ENCODE results near the gene PTPRF. TPM values are rescaled to one million over a fixed set of nuclear protein-coding genes. Genes with fewer than 3 reads are reported as not detected.

The PTPRF gene
- total RNA-seq, 4 donors from 2014 or later = 204 to 236 (median 231) TPM

- TF ChIP-seq CTCF (IDR thresholded peaks at IDR 0.05) = no peak
- WGBS, 2 donors = 86 to 89% methylated on average over 10 of the region's 10 CpGs
- H3K4me3 ChIP-seq (ENCODE audit: low read depth, poor library complexity, severe bottlenecking) = no peak overlapping the region
- DNase-seq (ENCODE audit: low spot score in 2 of 2) = peak in 1 of 2 donors; percentile 52
- intact Hi-C loops (cut with DNase I; ENCODE audit: low total_unique reads) = no loop called here
Observed at GRCh38 chr1:43505077-43505780, 25.5 kb upstream of the PTPRF start.

- WGBS, 2 donors = 52 to 76% methylated on average over 6 of the region's 6 CpGs
- no peak overlapping the region for H3K4me3 ChIP-seq (ENCODE audit: low read depth, poor library complexity, severe bottlenecking)
- intact Hi-C loops (cut with DNase I; ENCODE audit: low total_unique reads) = no loop called here
- peak in 1 of 2 donors; percentile 62 for DNase-seq (ENCODE audit: low spot score in 2 of 2)
- no peak for TF ChIP-seq CTCF (IDR thresholded peaks at IDR 0.05)
- no peak for TF ChIP-seq POLR2A (IDR thresholded peaks at IDR 0.05)
Observed at GRCh38 chr1:43506233-43506632, 24.4 kb upstream of the PTPRF start.

- peak in 1 of 2 donors; percentile 59 for DNase-seq (ENCODE audit: low spot score in 2 of 2)
- intact Hi-C loops (cut with DNase I; ENCODE audit: low total_unique reads) = no loop called here
- no peak for TF ChIP-seq POLR2A (IDR thresholded peaks at IDR 0.05)
- no peak for TF ChIP-seq CTCF (IDR thresholded peaks at IDR 0.05)
- WGBS, 2 donors = 73 to 75% methylated on average over 5 of the region's 5 CpGs
- H3K4me3 ChIP-seq (ENCODE audit: low read depth, poor library complexity, severe bottlenecking) = no peak overlapping the region
Observed at GRCh38 chr1:43507296-43508295, 23.1 kb upstream of the PTPRF start.

GRCh38 chr1:43509007-43509739 is 21.5 kb upstream of the PTPRF start:
- DNase-seq (ENCODE audit: low spot score in 2 of 2) = no peak
- WGBS, 2 donors = 56 to 59% methylated on average over 4 of the region's 4 CpGs
- intact Hi-C loops (cut with DNase I; ENCODE audit: low total_unique reads) = no loop called here
- TF ChIP-seq POLR2A (IDR thresholded peaks at IDR 0.05) = no peak
- no peak for TF ChIP-seq CTCF (IDR thresholded peaks at IDR 0.05)
- no peak overlapping the region for H3K4me3 ChIP-seq (ENCODE audit: low read depth, poor library complexity, severe bottlenecking)

GRCh38 chr1:43509740-43510375 is 20.8 kb upstream of the PTPRF start:
- no peak for TF ChIP-seq CTCF (IDR thresholded peaks at IDR 0.05)
- no peak overlapping the region for H3K4me3 ChIP-seq (ENCODE audit: low read depth, poor library complexity, severe bottlenecking)
- intact Hi-C loops (cut with DNase I; ENCODE audit: low total_unique reads) = no loop called here
- peak in 1 of 2 donors; percentile 65 for DNase-seq (ENCODE audit: low spot score in 2 of 2)
- 41 to 49% methylated on average over 12 of the region's 12 CpGs for WGBS, 2 donors

Data from lower leg skin (tissue), 4 donors.